Measurements from ENCODE around the gene TMEM51. TPM values are rescaled to one million over a fixed set of nuclear protein-coding genes. Genes with fewer than 3 reads are reported as not detected.

TMEM51 gene
- total RNA-seq, 1 donor from 2014 or later = not detected

DNA sequence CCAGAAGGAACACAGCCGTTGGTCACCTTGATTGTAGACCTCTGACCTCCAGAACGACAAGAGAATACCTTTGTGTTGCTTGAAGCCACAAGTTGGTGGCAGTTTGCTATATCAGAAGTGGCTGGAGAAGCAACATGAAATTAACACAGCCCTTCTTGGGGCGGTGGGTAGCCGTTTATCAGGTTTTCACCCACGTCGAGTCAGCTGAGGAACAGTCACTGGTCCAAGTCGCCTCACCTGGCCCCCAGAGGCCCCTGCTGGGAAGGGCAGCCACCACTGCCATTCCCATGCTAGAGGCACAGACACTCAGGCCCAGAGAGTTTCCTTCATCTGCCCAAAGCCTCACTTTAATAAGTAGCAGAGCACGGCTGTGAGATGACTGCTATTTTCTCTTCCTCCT lies 37.7 kb downstream of the TMEM51 start:
- H3K9me3 ChIP-seq = no peaks in the 10 kb centered on the region
- H3K4me1 ChIP-seq = no peaks in the 10 kb centered on the region
- DNase-seq (ENCODE audit: low spot score in 2 of 2) = no peak
- H3K4me3 ChIP-seq = no peak overlapping the region
- H3K27me3 ChIP-seq = no peaks in the 10 kb centered on the region
- TF ChIP-seq, protein P1, sequence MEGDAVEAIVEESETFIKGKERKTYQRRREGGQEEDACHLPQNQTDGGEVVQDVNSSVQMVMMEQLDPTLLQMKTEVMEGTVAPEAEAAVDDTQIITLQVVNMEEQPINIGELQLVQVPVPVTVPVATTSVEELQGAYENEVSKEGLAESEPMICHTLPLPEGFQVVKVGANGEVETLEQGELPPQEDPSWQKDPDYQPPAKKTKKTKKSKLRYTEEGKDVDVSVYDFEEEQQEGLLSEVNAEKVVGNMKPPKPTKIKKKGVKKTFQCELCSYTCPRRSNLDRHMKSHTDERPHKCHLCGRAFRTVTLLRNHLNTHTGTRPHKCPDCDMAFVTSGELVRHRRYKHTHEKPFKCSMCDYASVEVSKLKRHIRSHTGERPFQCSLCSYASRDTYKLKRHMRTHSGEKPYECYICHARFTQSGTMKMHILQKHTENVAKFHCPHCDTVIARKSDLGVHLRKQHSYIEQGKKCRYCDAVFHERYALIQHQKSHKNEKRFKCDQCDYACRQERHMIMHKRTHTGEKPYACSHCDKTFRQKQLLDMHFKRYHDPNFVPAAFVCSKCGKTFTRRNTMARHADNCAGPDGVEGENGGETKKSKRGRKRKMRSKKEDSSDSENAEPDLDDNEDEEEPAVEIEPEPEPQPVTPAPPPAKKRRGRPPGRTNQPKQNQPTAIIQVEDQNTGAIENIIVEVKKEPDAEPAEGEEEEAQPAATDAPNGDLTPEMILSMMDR (IDR thresholded peaks at IDR 0.05) = no peak
- intact Hi-C loops (cut with DNase I) = no loop called here
- no peaks in the 10 kb centered on the region for H3K36me3 ChIP-seq
- H3K27ac ChIP-seq = no peak overlapping the region

DNA sequence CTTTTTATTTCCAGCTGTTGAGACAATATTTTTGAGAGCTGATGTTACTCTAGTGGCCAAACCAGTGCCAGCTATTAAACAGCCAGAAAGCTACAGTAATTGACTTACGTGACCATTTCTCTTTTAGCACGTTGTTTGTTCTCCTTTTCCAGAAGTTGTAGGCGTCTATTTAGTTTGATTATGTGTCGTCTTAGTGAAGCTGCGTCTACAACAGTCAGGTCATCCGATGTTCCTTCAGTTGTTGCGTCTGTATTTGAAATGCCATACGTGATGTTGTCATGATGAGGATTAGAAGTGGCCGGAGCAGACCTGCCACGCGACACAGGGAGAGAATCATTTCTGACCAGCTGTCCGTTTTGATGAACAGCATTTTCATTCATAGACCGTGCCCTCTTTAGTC lies 38.2 kb downstream of the TMEM51 start:
- Histone ChIP-seq H3K4me3 (no peak overlapping the region), H3K27ac (no peak overlapping the region)

GRCh38 chr1:15192916-15193550 lies 39.5 kb downstream of the TMEM51 start:
- TF ChIP-seq, protein P1 (IDR thresholded peaks at IDR 0.05) = no peak
- no peaks in the 10 kb centered on the region for H3K27me3 ChIP-seq
- DNase-seq (ENCODE audit: low spot score in 2 of 2) = no peak
- intact Hi-C loops (cut with DNase I) = no loop called here
- H3K9me3 ChIP-seq = no peaks in the 10 kb centered on the region
- no peak overlapping the region for H3K27ac ChIP-seq
- H3K4me1 ChIP-seq = no peaks in the 10 kb centered on the region
- no peak overlapping the region for H3K4me3 ChIP-seq
- H3K36me3 ChIP-seq = no peaks in the 10 kb centered on the region

More for the DNA sequence above, 38.2 kb downstream of the TMEM51 start:
- no peaks in the 10 kb centered on the region for H3K4me1 ChIP-seq
- intact Hi-C loops (cut with DNase I) = no loop called here
- H3K9me3 ChIP-seq = no peaks in the 10 kb centered on the region
- no peaks in the 10 kb centered on the region for H3K27me3 ChIP-seq
- no peaks in the 10 kb centered on the region for H3K36me3 ChIP-seq
- TF ChIP-seq, protein P1 (IDR thresholded peaks at IDR 0.05) = no peak
- DNase-seq (ENCODE audit: low spot score in 2 of 2) = no peak

DNA sequence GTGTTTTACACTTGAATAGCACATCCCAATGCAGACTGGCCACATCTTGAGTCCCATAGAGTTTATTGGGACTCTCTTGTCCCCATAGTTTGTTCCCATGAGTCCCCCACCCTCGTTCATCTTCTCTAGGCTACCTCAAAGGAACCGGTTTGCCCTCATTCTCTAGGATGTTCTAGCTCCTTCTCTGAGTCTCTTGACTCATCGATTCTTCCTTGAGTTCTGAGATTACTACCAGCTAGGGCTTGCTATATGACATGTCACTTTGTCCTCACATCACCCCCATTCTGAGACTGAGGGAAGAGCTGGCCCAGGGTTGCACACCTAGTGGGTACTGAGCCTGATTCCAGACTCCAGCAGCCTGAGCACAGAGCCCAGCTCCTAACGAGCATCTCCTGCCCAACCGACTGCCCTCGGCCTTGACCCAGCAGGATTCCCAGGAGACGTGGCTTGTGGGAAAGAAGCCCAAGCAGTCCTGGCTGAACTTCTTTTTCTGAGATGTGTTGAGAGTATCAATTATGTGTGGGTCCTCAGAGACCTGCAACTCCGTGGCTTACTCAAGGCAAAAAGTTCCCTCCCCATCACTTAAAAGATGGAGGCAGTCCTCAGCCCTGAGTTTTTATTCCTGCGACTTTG lies 42.0 kb downstream of the TMEM51 start:
- no peaks in the 10 kb centered on the region for H3K36me3 ChIP-seq
- H3K4me3 ChIP-seq = no peak overlapping the region
- TF ChIP-seq, protein P1 (IDR thresholded peaks at IDR 0.05) = no peak
- no peak for DNase-seq (ENCODE audit: low spot score in 2 of 2)
- intact Hi-C loops (cut with DNase I) = no loop called here
- H3K27me3 ChIP-seq = no peaks in the 10 kb centered on the region
- peaks cover 0 to 1% of the 10 kb centered on the region in 2 donors for H3K4me1 ChIP-seq
- no peak overlapping the region for H3K27ac ChIP-seq
- H3K9me3 ChIP-seq = no peaks in the 10 kb centered on the region

GRCh38 chr1:15196069-15196468 lies 42.5 kb downstream of the TMEM51 start:
- intact Hi-C loops (cut with DNase I) = no loop called here
- Histone ChIP-seq H3K9me3 (no peaks in the 10 kb centered on the region), H3K27ac (no peak overlapping the region), H3K4me1 (peaks cover 0 to 5% of the 10 kb centered on the region in 2 donors), H3K36me3 (no peaks in the 10 kb centered on the region), H3K4me3 (no peak overlapping the region), H3K27me3 (no peaks in the 10 kb centered on the region)
- DNase-seq (ENCODE audit: low spot score in 2 of 2) = no peak
- TF ChIP-seq, protein P1 (IDR thresholded peaks at IDR 0.05) = no peak
